Stimulated activated naive CD4-positive, alpha-beta T cell (primary cell): ENCODE measurements around the gene PRKCZ.
"Not testable (repeated sequence)": the region's sequence is repeated elsewhere in the genome, so short reads cannot be mapped to it uniquely, and the experiment has no call there.

Experiments
- DNase-seq, 6 experiments: peaks; one replicate each; lab custom pipeline; 2025; lab: John Stamatoyannopoulos, UW

Gene PRKCZ

GRCh38 chr1:2103266-2103900, 53.2 kb downstream of the PRKCZ start:
- DNase-seq: no peak

GRCh38 chr1:2103901-2104590, 53.8 kb downstream of the PRKCZ start:
- no peak for DNase-seq

- DNase-seq: no peak
Observed at GRCh38 chr1:2104621-2105427, 54.6 kb downstream of the PRKCZ start.

GRCh38 chr1:2105781-2106524, 55.7 kb downstream of the PRKCZ start:
- DNase-seq: no peak

- DNase-seq: no peak
Observed at GRCh38 chr1:2106659-2107405, 56.6 kb downstream of the PRKCZ start.

- DNase-seq: no peak
Observed at GRCh38 chr1:2107586-2108212, 57.5 kb downstream of the PRKCZ start.

- DNase-seq: no peak
Observed at GRCh38 chr1:2108213-2108876, 58.1 kb downstream of the PRKCZ start.

GRCh38 chr1:2108877-2109580, 58.8 kb downstream of the PRKCZ start:
- DNase-seq: no peak

GRCh38 chr1:2109581-2110021, 59.4 kb downstream of the PRKCZ start:
- DNase-seq: no peak

- no peak for DNase-seq
Observed at GRCh38 chr1:2110191-2110737, 60.1 kb downstream of the PRKCZ start.

GRCh38 chr1:2110738-2111673, 60.8 kb downstream of the PRKCZ start:
- no peak for DNase-seq

GRCh38 chr1:2111674-2112035, 61.4 kb downstream of the PRKCZ start:
- no peak for DNase-seq

- no peak for DNase-seq
Observed at GRCh38 chr1:2112280-2112701, 62.1 kb downstream of the PRKCZ start.

GRCh38 chr1:2113620-2114135, 63.5 kb downstream of the PRKCZ start:
- DNase-seq: no peak

GRCh38 chr1:2114635-2115007, 64.4 kb downstream of the PRKCZ start:
- not testable (repeated sequence) for DNase-seq

GRCh38 chr1:2115008-2115641, 64.9 kb downstream of the PRKCZ start:
- DNase-seq: no peak

- no peak for DNase-seq
Observed at GRCh38 chr1:2115702-2116341, 65.6 kb downstream of the PRKCZ start.
